Body of pancreas (tissue), 4 donors: Measurements from ENCODE around the gene TOMM7. TPM values are rescaled to one million over a fixed set of nuclear protein-coding genes. Genes with fewer than 3 reads are reported as not detected.
"Not testable (repeated sequence)": the region's sequence is repeated elsewhere in the genome, so short reads cannot be mapped to it uniquely, and the experiment has no call there.

ENCODE experiments used
- ATAC-seq: fragments of 150-250 bp; one replicate; pipeline ENCODE4 v1.9.1; 2016
- DNase-seq, 4 donors: peaks; one replicate each; pipeline ENCODE4 v3.0.0-alpha.2; 2019
- H3K27ac ChIP-seq, 4 donors: fragments of 200-600 bp; sonication (generic); 1 replicate in 3 of 4; 2 replicates in 1 of 4; pipeline versions ENCODE4 v1.5.1 to v1.6.1; 2016 to 2019; ENCODE audit warnings: mild to moderate bottlenecking in 1 of 4, mixed read lengths in 1 of 4, moderate library complexity in 1 of 4
- H3K27me3 ChIP-seq, 2 donors: fragments of 200-600 bp; sonication (generic); one replicate each; pipeline ENCODE4 v1.6.0; 2016; ENCODE audit warnings: mild to moderate bottlenecking in 1 of 2
- H3K36me3 ChIP-seq, 2 donors: fragments of 200-600 bp; sonication (generic); replicated peaks in 1 of 2; 2 replicates each; pipeline ENCODE4 v1.5.1; 2016; ENCODE audit warnings: low read depth in 2 of 2; ENCODE audit not compliant: insufficient read depth in 1 of 2
- H3K4me1 ChIP-seq: fragments of 200-600 bp; sonication (generic); one replicate; pipeline ENCODE4 v1.6.0; 2016
- H3K4me3 ChIP-seq, 2 donors: fragments of 200-600 bp; sonication (generic); 1 replicate in 1 of 2; 2 replicates in 1 of 2; pipeline ENCODE4 v1.5.1; 2016 to 2019
- H3K9me3 ChIP-seq, 3 donors: fragments of 200-600 bp; sonication (generic); 1 replicate in 2 of 3; 2 replicates in 1 of 3; pipeline ENCODE4 v1.5.1; 2016
- CTCF ChIP-seq, 7 experiments: fragments of 450-650 bp in 4 of 7; fragments of 200-600 bp in 3 of 7; sonication (generic) in 3 of 7; IDR thresholded peaks; one replicate each; pipeline ENCODE4 v1.5.1; 2016 to 2019; ENCODE audit warnings: antibody characterized with exemption in 7 of 7
- POLR2A ChIP-seq, 3 donors: fragments of 450-650 bp; IDR thresholded peaks; one replicate each; pipeline ENCODE4 v1.6.1; 2016; ENCODE audit warnings: antibody characterized with exemption in 3 of 3, mild to moderate bottlenecking in 2 of 3
- WGBS, 2 donors: methylation state at CpG; one replicate each; pipeline ENCODE4 v1.1.5; 2017; 5-methylcytosine and 5-hydroxymethylcytosine counted together
- intact Hi-C: fragments of 100-400 bp; cut with DNase I; formaldehyde crosslinking; loops from one replicate; pipeline ENCODE4 v1.15.1; 2023
- total RNA-seq, 2 donors: library from RNA; depleted of rRNA; stranded (reverse); fragments of >200 nt; gene quantifications; one replicate each; pipeline ENCODE4 v1.1.0, GENCODE V29; 2016

Gene TOMM7
- total RNA-seq, 2 donors from 2014 or later = 77.8 to 103 TPM

DNA sequence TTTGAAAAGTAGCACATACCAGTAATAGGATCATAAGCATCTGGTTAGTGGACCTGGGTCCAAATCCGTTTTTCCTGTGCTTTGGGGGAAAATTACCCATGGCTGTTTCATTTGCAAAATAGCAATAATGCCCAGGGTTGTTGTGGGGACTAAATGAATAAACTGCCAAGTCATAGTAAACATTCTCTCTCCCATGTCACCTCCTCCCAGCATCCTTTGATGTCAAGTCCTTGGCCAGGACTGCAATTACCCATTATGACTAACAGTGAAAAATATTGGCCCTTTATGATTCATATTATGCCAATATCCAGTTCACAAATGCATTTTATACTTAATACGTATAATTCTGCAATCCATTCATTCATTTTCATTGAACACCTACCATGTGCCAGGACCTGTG is 23.0 kb downstream of the TOMM7 start:
- Histone ChIP-seq H3K36me3 (no peaks in the 10 kb centered on the region), H3K4me3 (no peak overlapping the region), H3K27me3 (no peaks in the 10 kb centered on the region), H3K9me3 (no peaks in the 10 kb centered on the region), H3K4me1 (no peaks in the 10 kb centered on the region), H3K27ac (no peak overlapping the region)
- TF ChIP-seq POLR2A (IDR thresholded peaks at IDR 0.05) = no peak
- TF ChIP-seq CTCF (IDR thresholded peaks at IDR 0.05) = no peak
- 67 to 74% methylated on average over 2 of the region's 2 CpGs for WGBS, 2 donors
- DNase-seq (no peak), ATAC-seq (no peak)
- intact Hi-C loops = no loop called here

DNA sequence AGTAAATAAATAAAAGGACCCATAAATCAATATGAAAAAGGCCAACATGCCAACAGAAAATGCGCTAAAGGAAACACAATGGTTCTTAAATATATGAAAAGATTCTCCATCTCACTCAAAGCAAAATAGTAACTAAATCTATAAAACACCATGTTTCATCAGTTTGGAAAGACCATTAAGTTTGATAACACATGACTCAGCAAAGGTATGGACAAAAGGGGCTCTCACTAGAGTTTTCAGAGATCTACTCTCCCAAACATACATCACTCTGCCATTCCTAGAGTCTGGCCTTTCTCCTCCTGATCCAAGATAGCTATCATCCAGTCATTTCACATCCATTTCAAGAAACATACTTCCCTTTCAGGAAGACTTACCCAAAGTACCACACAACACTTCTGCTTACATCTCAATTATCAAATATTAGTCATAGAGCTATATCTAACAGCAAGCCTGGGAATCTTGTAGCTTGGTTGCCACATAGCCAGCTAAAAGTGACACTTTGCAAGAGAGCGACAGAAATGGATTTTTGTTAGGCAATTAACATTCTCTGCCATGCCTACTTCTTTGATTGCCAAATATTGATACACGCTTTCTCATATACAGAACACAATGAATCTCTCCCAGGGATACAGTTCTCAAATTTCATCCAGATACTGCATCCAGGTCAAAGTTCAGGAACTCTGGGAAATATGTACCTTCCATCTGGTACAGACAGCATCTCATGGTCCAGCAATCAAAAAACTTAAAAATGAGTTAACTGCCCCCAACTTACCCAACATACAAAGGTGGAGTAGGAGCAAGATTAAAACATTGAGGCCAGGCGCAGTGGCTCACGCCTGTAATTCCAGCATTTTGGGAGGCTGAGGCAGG is 28.8 kb downstream of the TOMM7 start:
- TF ChIP-seq CTCF (IDR thresholded peaks at IDR 0.05) = no peak
- no peak for TF ChIP-seq POLR2A (IDR thresholded peaks at IDR 0.05)
- H3K4me3 ChIP-seq = no peak overlapping the region
- no peaks in the 10 kb centered on the region for H3K9me3 ChIP-seq
- no peak for ATAC-seq
- no peaks in the 10 kb centered on the region for H3K36me3 ChIP-seq
- no peak for DNase-seq
- intact Hi-C loops = no loop called here
- H3K27me3 ChIP-seq = no peaks in the 10 kb centered on the region
- no peak overlapping the region for H3K27ac ChIP-seq
- 81 to 85% methylated on average over 5 of the region's 5 CpGs for WGBS, 2 donors
- H3K4me1 ChIP-seq = no peaks in the 10 kb centered on the region

- 59 to 66% methylated on average over 4 of the region's 4 CpGs for WGBS, 2 donors
- no peak for TF ChIP-seq POLR2A (IDR thresholded peaks at IDR 0.05)
- TF ChIP-seq CTCF (IDR thresholded peaks at IDR 0.05) = no peak
- Histone ChIP-seq H3K36me3 (no peaks in the 10 kb centered on the region), H3K4me3 (no peak overlapping the region), H3K9me3 (no peaks in the 10 kb centered on the region), H3K27me3 (no peaks in the 10 kb centered on the region), H3K27ac (no peak overlapping the region), H3K4me1 (peaks cover 4% of the 10 kb centered on the region)
- no peak for DNase-seq
- no peak for ATAC-seq
- intact Hi-C loops = no loop called here
Measured at GRCh38 chr7:22791204-22792158, 31.2 kb downstream of the TOMM7 start.

DNA sequence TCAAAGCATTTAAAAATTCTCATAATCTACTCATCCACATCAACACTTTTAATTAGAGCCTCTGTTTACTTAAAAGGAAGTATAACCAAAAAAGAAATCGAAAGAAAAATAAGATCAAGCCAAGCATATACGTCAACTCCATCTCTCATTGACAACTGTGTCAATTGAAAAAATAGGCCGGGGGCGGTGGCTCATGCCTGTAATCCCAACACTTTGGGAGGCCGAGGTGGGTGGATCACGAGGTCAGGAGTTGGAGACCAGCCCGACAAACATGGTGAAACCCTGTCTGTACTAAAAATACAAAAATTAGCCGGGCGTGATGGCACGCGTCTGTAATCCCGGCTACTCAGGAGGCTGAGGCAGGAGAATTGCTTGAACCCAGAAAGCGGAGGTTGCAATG is 32.0 kb downstream of the TOMM7 start:
- H3K4me1 ChIP-seq = peaks cover 11% of the 10 kb centered on the region
- WGBS, 2 donors = 92 to 93% methylated on average over 13 of the region's 13 CpGs
- H3K4me3 ChIP-seq, H3K9me3 ChIP-seq, ATAC-seq, DNase-seq, intact Hi-C loops, H3K36me3 ChIP-seq, H3K27ac ChIP-seq, H3K27me3 ChIP-seq: not testable (repeated sequence)

DNA sequence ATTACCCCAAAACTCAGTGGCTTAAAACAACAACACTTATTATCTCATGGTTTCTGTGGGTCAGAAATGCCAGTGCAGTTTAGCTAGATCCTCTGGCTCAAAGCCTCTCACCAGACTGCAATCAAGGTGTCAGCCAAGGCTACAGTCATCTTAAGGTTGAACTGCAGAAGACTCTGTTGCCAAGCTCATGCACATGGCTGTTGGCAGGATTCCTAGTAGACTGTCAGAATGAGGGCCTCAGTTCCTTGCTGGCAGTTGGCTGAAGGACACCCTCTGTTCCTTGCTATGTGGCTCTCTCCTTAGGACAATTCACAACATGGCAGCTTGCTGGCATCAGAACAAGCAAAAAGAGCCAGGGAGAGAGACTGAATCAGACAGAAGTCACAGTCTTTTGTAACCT is 34.7 kb downstream of the TOMM7 start:
- Histone ChIP-seq H3K27me3 (no peaks in the 10 kb centered on the region), H3K4me1 (peaks cover 11% of the 10 kb centered on the region), H3K9me3 (no peaks in the 10 kb centered on the region), H3K4me3 (no peak overlapping the region), H3K36me3 (no peaks in the 10 kb centered on the region), H3K27ac (no peak overlapping the region)
- TF ChIP-seq POLR2A (IDR thresholded peaks at IDR 0.05) (no peak), CTCF (IDR thresholded peaks at IDR 0.05) (no peak)
- intact Hi-C loops = no loop called here
- no peak for DNase-seq
- ATAC-seq = no peak
